HG03575 (cell line): ENCODE measurements around the gene XRCC2.
"Not testable (repeated sequence)": the region's sequence is repeated elsewhere in the genome, so short reads cannot be mapped to it uniquely, and the experiment has no call there.

Experiments used
- ATAC-seq: cut with Tn5 transposase; IDR thresholded peaks from one replicate; pipeline ENCODE4 v1.9.1; 2021; ENCODE audit not compliant: unreplicated experiment, insufficient number of reproducible peaks, low FRiP score; ENCODE audit errors: extremely low read depth

The XRCC2 gene

GRCh38 chr7:152667958-152668357 is 8.0 kb downstream of the XRCC2 start:
- ATAC-seq, result no peak

GRCh38 chr7:152666078-152666477 is 9.9 kb downstream of the XRCC2 start:
- ATAC-seq, result no peak

- no peak for ATAC-seq
Observed at GRCh38 chr7:152664636-152665035, 11.3 kb downstream of the XRCC2 start.

- no peak for ATAC-seq
Observed at GRCh38 chr7:152663931-152664330, 12.0 kb downstream of the XRCC2 start.

GRCh38 chr7:152663148-152663740 is 12.7 kb downstream of the XRCC2 start:
- ATAC-seq, result no peak

GRCh38 chr7:152661479-152661878 is 14.5 kb downstream of the XRCC2 start:
- no peak for ATAC-seq

- ATAC-seq, result no peak
Observed at GRCh38 chr7:152660021-152660420, 15.9 kb downstream of the XRCC2 start.

GRCh38 chr7:152654971-152655370 is 21.0 kb downstream of the XRCC2 start:
- ATAC-seq, result no peak

- ATAC-seq, result no peak
Observed at GRCh38 chr7:152649220-152649619, 26.7 kb downstream of the XRCC2 start.

- ATAC-seq, result no peak
Observed at GRCh38 chr7:152647009-152647408, 28.9 kb downstream of the XRCC2 start.

GRCh38 chr7:152646579-152646978 is 29.4 kb downstream of the XRCC2 start:
- not testable (repeated sequence) for ATAC-seq

- ATAC-seq, result no peak
Observed at GRCh38 chr7:152643979-152644559, 31.9 kb downstream of the XRCC2 start.

GRCh38 chr7:152641384-152641783 is 34.6 kb downstream of the XRCC2 start:
- no peak for ATAC-seq

GRCh38 chr7:152640829-152641228 is 35.1 kb downstream of the XRCC2 start:
- ATAC-seq, result no peak

- ATAC-seq, result no peak
Observed at GRCh38 chr7:152637920-152638580, 37.9 kb downstream of the XRCC2 start.

- no peak for ATAC-seq
Observed at GRCh38 chr7:152637161-152637560, 38.8 kb downstream of the XRCC2 start.

GRCh38 chr7:152636441-152636840 is 39.5 kb downstream of the XRCC2 start:
- no peak for ATAC-seq

GRCh38 chr7:152633504-152633903 is 42.4 kb downstream of the XRCC2 start:
- ATAC-seq, result no peak

GRCh38 chr7:152633072-152633471 is 42.9 kb downstream of the XRCC2 start:
- no peak for ATAC-seq

GRCh38 chr7:152628772-152629171 is 47.2 kb downstream of the XRCC2 start:
- ATAC-seq, result not testable (repeated sequence)
